Ovary (tissue), 3 donors: ENCODE measurements around the gene GOLGA8T.
"Not testable (repeated sequence)": the region's sequence is repeated elsewhere in the genome, so short reads cannot be mapped to it uniquely, and the experiment has no call there.

Experiments
- CTCF ChIP-seq, 3 donors: fragments of 450-650 bp in 2 of 3; fragments of 200-600 bp in 1 of 3; IDR thresholded peaks; one replicate each; pipeline versions ENCODE4 v1.5.1 to v1.8.0; 2016 to 2022; ENCODE audit warnings: antibody characterized with exemption in 3 of 3, mild to moderate bottlenecking in 1 of 3
- EP300 ChIP-seq: sonication (generic); formaldehyde crosslinking; IDR thresholded peaks from one replicate; pipeline ENCODE4 v1.6.1; 2017; ENCODE audit warnings: antibody characterized with exemption
- POLR2A ChIP-seq: fragments of 450-650 bp; IDR thresholded peaks from one replicate; pipeline ENCODE4 v1.6.1; 2017; ENCODE audit warnings: antibody characterized with exemption, mild to moderate bottlenecking, moderate library complexity
- donor health status: DM: no; HTN: no; CAD: no.

DNA sequence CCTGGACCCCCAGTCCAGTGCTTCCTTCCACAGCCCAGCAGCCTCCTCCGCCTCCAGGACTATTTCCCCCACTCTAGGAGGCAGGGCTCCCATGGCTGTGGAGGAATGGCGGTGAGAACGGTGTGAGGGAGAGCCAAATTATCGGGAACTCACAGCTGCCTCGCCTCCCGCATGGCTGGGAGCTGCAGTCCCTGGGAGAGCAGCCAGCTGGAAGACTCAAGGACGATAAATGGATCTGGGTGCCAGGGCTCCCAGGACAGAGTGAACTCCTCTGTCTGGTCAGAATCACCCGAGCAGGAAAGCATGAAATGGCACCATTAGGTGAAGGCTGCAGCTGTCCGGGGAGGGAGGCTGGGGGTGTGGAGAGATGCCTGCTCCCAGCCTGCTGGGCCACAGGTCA is 32.6 kb downstream of the GOLGA8T start:
- TF ChIP-seq CTCF (IDR thresholded peaks at IDR 0.05); EP300; POLR2A: not testable (repeated sequence)
